ENCODE results near the gene MSH5. TPM values are rescaled to one million over a fixed set of nuclear protein-coding genes. Genes with fewer than 3 reads are reported as not detected.

MSH5 gene
- total and polyA plus RNA-seq, 2 of the 13 experiments (the other 11 are each of a cell fraction or from before 2014, with no cell fraction given) = 10.2 to 38.7 TPM

DNA sequence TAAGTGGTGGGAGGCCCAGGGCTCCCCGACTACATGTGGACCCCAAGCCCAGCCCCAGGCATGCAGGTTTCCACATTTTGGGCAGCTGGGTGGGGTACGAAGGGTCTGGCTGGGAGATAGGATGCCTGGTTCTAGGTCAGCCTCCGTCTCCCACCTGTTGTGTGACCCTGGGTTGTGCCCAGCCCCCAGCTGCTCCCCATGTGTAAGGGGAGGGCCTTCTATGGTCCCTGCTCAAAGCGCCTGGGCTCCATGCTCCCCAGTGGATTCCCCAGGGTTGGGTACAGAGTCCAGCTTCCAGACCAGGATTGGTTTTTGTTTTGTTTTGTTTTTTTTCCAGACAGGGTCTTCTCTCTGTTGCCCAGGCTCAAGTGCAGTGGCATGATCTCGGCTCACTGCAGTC is 38.4 kb downstream of the MSH5 start (continued):
- TF ChIP-seq AKNA (CRISPR knock-in tag; IDR thresholded peaks at IDR 0.05; ENCODE audit: borderline replicate concordance) (no peak), POLR2G (IDR thresholded peaks at IDR 0.05; ENCODE audit: low read depth, low read length) (no peak), NCOA2 (CRISPR knock-in tag; IDR thresholded peaks at IDR 0.05) (no peak), DRAP1 (CRISPR knock-in tag; IDR thresholded peaks at IDR 0.05) (no peak), E2F5 (CRISPR knock-in tag; conservative IDR thresholded peaks at IDR 0.05) (no peak), BRD4 (CRISPR knock-in tag; IDR thresholded peaks at IDR 0.05) (peak; percentile 65; the same call in 1 of the 2 replicates), PCBP1 (IDR thresholded peaks at IDR 0.05; ENCODE audit: borderline replicate concordance, low read depth, low read length) (no peak), MED13 (CRISPR knock-in tag; IDR thresholded peaks at IDR 0.05) (no peak), RCOR2 (CRISPR knock-in tag; IDR thresholded peaks at IDR 0.05) (no peak), KLF9 (CRISPR knock-in tag; IDR thresholded peaks at IDR 0.05; ENCODE audit: low read depth) (no peak), ZNF510 (CRISPR knock-in tag; IDR thresholded peaks at IDR 0.05; ENCODE audit: low read depth) (no peak), ZBTB46 (CRISPR knock-in tag; IDR thresholded peaks at IDR 0.05; ENCODE audit: borderline replicate concordance) (no peak), STAT5B (CRISPR knock-in tag; IDR thresholded peaks at IDR 0.05) (no peak), RFX3 (CRISPR knock-in tag; IDR thresholded peaks at IDR 0.05) (no peak), ZNF644 (CRISPR knock-in tag; IDR thresholded peaks at IDR 0.05; ENCODE audit: low read depth) (peak; percentile 91), ZFY (CRISPR knock-in tag; IDR thresholded peaks at IDR 0.05) (no peak), NR2F6 (IDR thresholded peaks at IDR 0.05) (no peak), NR2F6 (CRISPR knock-in tag; IDR thresholded peaks at IDR 0.05) (no peak), ZNF614 (CRISPR knock-in tag; IDR thresholded peaks at IDR 0.05; ENCODE audit: borderline replicate concordance) (0 out of 2 replicates have a peak, but pooled peaks have one; percentile 31), PITX1 (CRISPR knock-in tag; IDR thresholded peaks at IDR 0.05) (no peak; the same call in 1 of the 2 replicates), JDP2 (CRISPR knock-in tag; IDR thresholded peaks at IDR 0.05; ENCODE audit: borderline replicate concordance) (no peak)
- TF ChIP-seq, protein P1, sequence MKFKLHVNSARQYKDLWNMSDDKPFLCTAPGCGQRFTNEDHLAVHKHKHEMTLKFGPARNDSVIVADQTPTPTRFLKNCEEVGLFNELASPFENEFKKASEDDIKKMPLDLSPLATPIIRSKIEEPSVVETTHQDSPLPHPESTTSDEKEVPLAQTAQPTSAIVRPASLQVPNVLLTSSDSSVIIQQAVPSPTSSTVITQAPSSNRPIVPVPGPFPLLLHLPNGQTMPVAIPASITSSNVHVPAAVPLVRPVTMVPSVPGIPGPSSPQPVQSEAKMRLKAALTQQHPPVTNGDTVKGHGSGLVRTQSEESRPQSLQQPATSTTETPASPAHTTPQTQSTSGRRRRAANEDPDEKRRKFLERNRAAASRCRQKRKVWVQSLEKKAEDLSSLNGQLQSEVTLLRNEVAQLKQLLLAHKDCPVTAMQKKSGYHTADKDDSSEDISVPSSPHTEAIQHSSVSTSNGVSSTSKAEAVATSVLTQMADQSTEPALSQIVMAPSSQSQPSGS (CRISPR knock-in tag; IDR thresholded peaks at IDR 0.05) = no peak

Measured in HepG2 (cell line).